ENCODE measurements around the gene HSPG2. TPM values are rescaled to one million over a fixed set of nuclear protein-coding genes. Genes with fewer than 3 reads are reported as not detected.
"Not testable (repeated sequence)": the region's sequence is repeated elsewhere in the genome, so short reads cannot be mapped to it uniquely, and the experiment has no call there.

Gene HSPG2
- total RNA-seq, 1 donor from 2014 or later, result 887 TPM

DNA sequence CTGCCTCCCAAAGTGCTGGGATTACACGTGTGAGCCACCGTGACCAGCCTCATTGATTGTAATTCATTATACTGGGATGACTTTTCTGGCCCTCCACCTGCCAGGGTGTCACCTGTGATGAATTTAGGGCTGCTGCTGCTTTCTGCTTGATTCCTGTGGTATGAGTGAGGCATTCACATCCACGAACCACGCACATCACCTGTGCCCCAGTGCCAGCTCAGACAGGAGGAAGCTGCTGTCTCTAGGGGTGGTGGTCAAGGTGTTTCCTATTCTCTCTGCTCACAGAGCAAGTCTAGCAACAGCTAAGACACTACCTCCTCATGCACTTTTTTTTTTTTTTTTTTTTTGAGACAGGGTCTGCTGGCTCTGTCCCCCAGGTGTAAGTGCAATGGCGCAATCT lies 137.4 kb downstream of the HSPG2 start:
- DNase-seq (ENCODE audit: low spot score), result no peak
- ATAC-seq, result no peak
- intact Hi-C loops (cut with DNase I), result no loop called here

DNA sequence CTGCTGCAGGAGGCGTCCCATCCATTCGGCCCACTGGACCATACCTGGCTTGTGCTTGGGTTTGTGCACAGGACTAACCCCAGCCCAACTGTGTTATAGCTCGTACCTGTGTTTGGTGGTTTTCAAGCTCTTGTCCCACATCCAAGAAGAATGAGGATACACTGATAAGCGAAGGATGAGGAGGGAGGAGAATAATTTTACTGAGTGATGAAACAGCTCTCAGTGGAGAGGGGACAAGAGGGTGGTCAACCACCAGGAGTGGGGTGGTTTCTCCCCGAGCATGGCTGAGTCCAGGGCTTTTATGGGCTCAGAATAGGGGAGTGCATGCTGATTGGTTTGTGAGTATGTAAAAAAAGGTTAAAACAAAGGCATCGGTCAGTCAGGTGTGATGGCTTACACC lies 142.0 kb downstream of the HSPG2 start:
- DNase-seq (ENCODE audit: low spot score), result no peak
- intact Hi-C loops (cut with DNase I), result no loop called here
- no peak for ATAC-seq

DNA sequence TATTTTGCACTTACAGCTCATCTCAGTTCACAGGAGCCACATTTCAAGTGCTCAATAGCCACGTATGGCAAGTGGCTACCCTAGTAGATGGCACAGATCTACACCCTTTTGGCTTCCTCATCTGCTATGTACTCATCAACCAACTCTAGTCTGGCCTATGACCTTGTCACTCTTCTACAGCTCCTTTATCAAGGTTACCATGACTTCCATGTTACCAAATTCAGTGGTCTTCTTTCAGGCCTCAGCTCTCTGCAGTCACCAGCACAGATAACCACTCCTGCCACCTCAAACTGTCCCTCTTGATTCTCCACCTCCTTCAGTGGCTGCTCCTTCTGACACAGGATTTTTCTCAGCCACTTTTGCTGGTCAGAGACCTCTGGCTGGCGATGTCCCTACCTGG lies 142.5 kb downstream of the HSPG2 start:
- ATAC-seq, result no peak
- intact Hi-C loops (cut with DNase I), result no loop called here
- no peak for DNase-seq (ENCODE audit: low spot score)

GRCh38 chr1:21793104-21793503 lies 144.0 kb downstream of the HSPG2 start:
- no peak for DNase-seq (ENCODE audit: low spot score)
- intact Hi-C loops (cut with DNase I), result no loop called here
- ATAC-seq, result no peak

- no peak for DNase-seq (ENCODE audit: low spot score)
- intact Hi-C loops (cut with DNase I), result no loop called here
- ATAC-seq, result no peak
These were observed 150.5 kb downstream of the HSPG2 start for GRCh38 chr1:21786640-21787039.

DNA sequence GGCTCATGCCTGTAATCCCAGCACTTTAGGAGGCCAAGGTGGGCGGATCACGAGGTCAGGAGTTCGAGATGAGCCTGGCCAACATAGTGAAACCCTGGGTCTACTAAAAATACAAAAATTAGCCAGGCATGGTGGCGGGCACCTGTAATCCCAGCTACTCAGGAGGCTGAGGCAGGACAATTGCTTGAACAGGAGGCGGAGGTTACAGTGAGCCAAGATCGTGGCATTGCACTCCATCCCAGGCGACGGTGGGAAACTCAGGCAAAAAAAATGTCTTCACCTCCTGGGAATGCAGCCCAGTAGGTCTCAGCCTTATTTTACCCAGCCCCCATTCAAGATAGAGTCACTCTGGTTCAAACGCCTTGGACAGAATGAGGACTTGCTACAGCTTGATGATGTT lies 151.3 kb downstream of the HSPG2 start:
- ATAC-seq; intact Hi-C loops (cut with DNase I): not testable (repeated sequence)

GRCh38 chr1:21783679-21784603 lies 153.2 kb downstream of the HSPG2 start:
- intact Hi-C loops (cut with DNase I), result no loop called here
- DNase-seq (ENCODE audit: low spot score) (no peak), ATAC-seq (peak; percentile 2)

More for the DNA sequence above, 151.3 kb downstream of the HSPG2 start:
- not testable (repeated sequence) for DNase-seq (ENCODE audit: low spot score)

- intact Hi-C loops (cut with DNase I), result no loop called here
- ATAC-seq, result peak; percentile 99
- DNase-seq (ENCODE audit: low spot score), result peak; percentile 97
These were observed 154.0 kb downstream of the HSPG2 start, which contains the start of gene USP48 for GRCh38 chr1:21782868-21783678. Gene USP48, minus strand, starts transcription at chr1:21783149. Its CDS starts 192 bp downstream, at chr1:21782957.

GRCh38 chr1:21782349-21782867 lies 154.7 kb downstream of the HSPG2 start:
- peak; percentile 2 for ATAC-seq
- peak; percentile 72 for DNase-seq (ENCODE audit: low spot score)
- intact Hi-C loops (cut with DNase I), result no loop called here

DNA sequence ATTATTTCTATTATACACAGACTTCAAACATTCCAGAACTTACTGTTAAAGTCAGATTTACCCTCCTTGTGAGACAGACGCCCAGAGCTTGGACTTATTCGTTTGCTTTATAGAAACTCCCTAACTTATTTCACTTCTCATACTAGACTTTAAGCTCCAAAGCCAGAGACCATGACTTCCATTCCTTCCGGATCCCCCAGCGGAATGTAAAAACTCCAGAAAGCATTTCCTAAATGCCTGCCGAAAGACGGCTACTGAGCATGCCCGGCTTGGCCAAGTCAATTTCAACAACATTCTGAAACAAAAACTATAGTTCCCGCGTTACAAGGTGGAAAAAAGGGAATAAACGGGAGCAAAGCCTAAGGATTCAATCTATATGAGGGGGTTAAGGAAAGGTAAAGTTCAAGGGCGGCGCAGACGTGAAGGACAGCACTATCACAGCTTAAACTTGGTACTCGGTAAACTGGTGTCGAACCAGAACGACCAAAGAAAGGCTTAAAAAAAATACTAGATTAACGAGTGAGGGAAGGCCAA lies 155.2 kb downstream of the HSPG2 start:
- intact Hi-C loops (cut with DNase I), result no loop called here
- ATAC-seq, result no peak
- no peak for DNase-seq (ENCODE audit: low spot score)

DNA sequence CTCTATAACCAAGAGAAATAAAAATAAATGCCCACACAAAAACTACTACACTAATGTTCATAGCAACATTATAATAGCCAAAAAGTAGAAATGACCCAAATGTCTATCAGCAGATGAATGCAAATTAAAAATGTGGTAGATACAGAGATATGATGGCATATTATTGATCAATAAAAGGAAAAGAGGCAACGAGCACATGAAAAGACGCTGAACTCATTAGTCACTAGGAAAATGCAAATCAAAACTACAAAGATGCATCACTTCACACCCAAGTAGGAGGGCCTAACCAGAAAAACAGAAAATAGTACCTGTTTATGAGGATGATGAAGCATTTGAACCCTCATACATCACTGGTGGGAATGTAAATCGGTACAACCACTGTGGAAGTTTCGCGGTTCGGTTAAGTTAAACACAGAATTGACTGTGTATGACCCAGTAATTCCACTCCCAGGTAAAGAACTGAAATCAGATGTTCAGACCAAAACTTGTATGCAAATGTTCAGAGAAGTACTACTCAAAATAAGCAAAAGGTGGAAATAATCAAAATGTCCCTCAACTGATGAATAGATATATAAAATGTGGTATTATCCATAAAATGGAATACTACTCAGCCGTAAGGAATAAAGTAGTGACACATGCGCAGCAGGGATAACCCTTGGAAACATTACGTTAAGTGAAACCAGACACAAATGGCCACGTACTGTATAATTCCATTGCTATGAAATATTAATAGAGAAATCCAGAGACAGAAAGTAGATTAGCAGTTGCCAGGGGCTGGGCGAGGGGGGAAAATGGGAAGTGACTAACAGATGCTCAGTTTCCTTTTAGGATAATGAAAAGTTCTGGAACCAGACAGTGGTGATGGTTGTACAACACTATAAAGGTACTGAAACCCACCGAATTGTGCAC lies 157.2 kb downstream of the HSPG2 start:
- ATAC-seq, result no peak
- DNase-seq (ENCODE audit: low spot score), result no peak
- intact Hi-C loops (cut with DNase I), result no loop called here

DNA sequence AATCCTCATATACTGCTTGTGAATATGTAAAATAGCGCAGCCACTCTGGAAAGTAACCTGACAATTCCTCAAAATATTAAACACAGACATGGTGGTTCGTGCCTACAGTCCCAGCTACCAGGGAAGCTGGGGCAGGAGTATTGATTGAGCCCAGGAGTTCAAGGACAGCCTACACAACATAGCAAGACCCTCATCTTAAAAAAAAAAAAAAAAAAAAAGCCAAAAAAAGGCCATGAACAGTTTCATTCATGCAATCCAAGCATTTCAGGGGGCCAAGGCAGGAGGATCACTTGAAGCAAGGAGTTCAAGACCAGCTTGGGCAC lies 158.7 kb downstream of the HSPG2 start:
- intact Hi-C loops (cut with DNase I), result no loop called here
- ATAC-seq (no peak), DNase-seq (ENCODE audit: low spot score) (no peak)

GRCh38 chr1:21776925-21777324 lies 160.2 kb downstream of the HSPG2 start:
- DNase-seq (ENCODE audit: low spot score); ATAC-seq; intact Hi-C loops (cut with DNase I): not testable (repeated sequence)

- intact Hi-C loops (cut with DNase I), result no loop called here
- DNase-seq (ENCODE audit: low spot score), result no peak
These were observed 161.0 kb downstream of the HSPG2 start for GRCh38 chr1:21775985-21776562.

GRCh38 chr1:21775550-21775914 lies 161.6 kb downstream of the HSPG2 start:
- ATAC-seq (no peak), DNase-seq (ENCODE audit: low spot score) (no peak)
- intact Hi-C loops (cut with DNase I), result no loop called here

More at GRCh38 chr1:21775985-21776562, 161.0 kb downstream of the HSPG2 start:
- no peak for ATAC-seq

DNA sequence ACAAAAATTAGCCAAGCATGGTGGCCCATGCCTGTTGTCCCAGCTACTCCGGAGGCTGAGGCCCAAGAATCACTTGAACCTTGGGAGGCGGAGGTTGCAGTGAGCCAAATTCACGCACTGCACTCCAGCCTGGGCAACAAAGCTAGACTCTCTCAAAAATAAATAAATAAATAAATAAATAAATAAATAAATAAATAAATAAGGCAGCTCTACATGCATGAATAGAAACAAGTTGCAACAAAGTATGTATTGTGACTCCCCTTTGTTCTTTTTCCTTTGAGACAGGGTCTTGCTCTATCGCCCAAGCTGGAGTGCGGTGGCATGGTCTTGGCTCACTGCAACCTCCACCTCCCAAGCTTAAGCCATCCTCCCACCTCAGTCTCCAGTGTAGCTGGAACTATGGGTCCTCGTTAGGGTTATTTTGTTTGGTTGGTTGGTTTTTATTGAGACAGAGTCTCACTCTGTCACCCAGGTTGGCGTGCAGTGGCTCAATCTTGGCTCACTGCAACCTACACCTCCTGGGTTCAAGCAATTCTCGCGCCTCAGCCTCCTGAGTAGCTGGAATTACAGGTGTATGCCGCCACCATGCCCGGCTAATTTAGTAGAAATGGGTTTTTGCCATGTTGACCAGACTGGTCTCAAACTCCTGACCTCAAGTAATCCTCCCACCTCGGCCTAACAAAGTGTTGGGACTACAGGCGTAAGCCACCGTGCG lies 162.1 kb downstream of the HSPG2 start:
- DNase-seq (ENCODE audit: low spot score) (no peak), ATAC-seq (no peak)
- intact Hi-C loops (cut with DNase I), result no loop called here

- intact Hi-C loops (cut with DNase I), result no loop called here
- DNase-seq (ENCODE audit: low spot score) (no peak), ATAC-seq (no peak)
These were observed 163.5 kb downstream of the HSPG2 start for GRCh38 chr1:21773585-21773984.

Data from sciatic nerve (tissue), 2 donors.